Panc1 (cell line): Measurements from ENCODE around the gene SMOC2. TPM values are rescaled to one million over a fixed set of nuclear protein-coding genes. Genes with fewer than 3 reads are reported as not detected.

ENCODE experiments used
- ATAC-seq: fragments of 200-7000 bp; cut with Tn5 transposase; 2 replicates; pipeline ENCODE4 v1.9.1; 2020; ENCODE audit warnings: mild to moderate bottlenecking, moderate library complexity
- BruUV-seq: library from RNA; stranded (reverse); fragments of 400-500 nt; replicated peaks from 2 replicates; lab custom pipeline; 2021; lab: Mats Ljungman, UMichigan
- CTCF ChIA-PET: fragments of 300-600 bp; sonication (Branson Sonifier 250); formaldehyde crosslinking; loops from one replicate; lab custom pipeline; 2022; ENCODE audit warnings: antibody characterized with exemption; lab: Charles Lee
- POLR2A ChIA-PET: fragments of 300-600 bp; sonication (Branson Sonifier 250); formaldehyde crosslinking; loops from one replicate; lab custom pipeline; 2022; ENCODE audit warnings: antibody characterized with exemption; lab: Charles Lee
- DNase-seq: peaks from one replicate; pipeline ENCODE4 v3.0.0-alpha.2; 2010; ENCODE audit warnings: low read depth, low spot score
- H3K27ac ChIP-seq: 2 replicates; pipeline ENCODE4 v1.5.1; 2011; ENCODE audit warnings: mild to moderate bottlenecking, low read length, inconsistent platforms
- H3K27me3 ChIP-seq: fragments of 200-500 bp; sonication (Bioruptor generic); 2 replicates; pipeline ENCODE4 v1.6.0; 2014; ENCODE audit warnings: low read length, inconsistent platforms; ENCODE audit not compliant: control insufficient read depth, insufficient read depth
- H3K36me3 ChIP-seq: fragments of 200-500 bp; sonication (Bioruptor generic); 2 replicates; pipeline ENCODE4 v1.5.1; 2014; ENCODE audit warnings: inconsistent platforms, mild to moderate bottlenecking, low read length, moderate library complexity; ENCODE audit not compliant: control insufficient read depth, insufficient read depth
- H3K4me1 ChIP-seq: 2 replicates; pipeline ENCODE4 v1.5.1; 2011; ENCODE audit warnings: inconsistent platforms, mild to moderate bottlenecking, low read length, moderate library complexity; ENCODE audit not compliant: control insufficient read depth, insufficient read depth
- H3K4me3 ChIP-seq, 2 experiments: 2 replicates each; pipeline ENCODE4 v1.5.1; 2011 to 2012; ENCODE audit warnings: low read depth in 2 of 2, low read length in 2 of 2, mild to moderate bottlenecking in 2 of 2, inconsistent platforms in 1 of 2, moderate library complexity in 1 of 2
- H3K9me3 ChIP-seq: fragments of 200-500 bp; sonication (Bioruptor generic); 2 replicates; pipeline ENCODE4 v1.5.1; 2014; ENCODE audit warnings: low read depth, mild to moderate bottlenecking, inconsistent platforms, low read length, moderate library complexity; ENCODE audit not compliant: control insufficient read depth, insufficient read depth
- CTCF ChIP-seq: fragments of 450-650 bp; IDR thresholded peaks from 2 replicates; pipeline ENCODE4 v1.5.1; 2017; ENCODE audit warnings: mild to moderate bottlenecking
- POLR2AphosphoS5 ChIP-seq: IDR thresholded peaks from 2 replicates; pipeline ENCODE4 v1.6.1; 2012; ENCODE audit warnings: mild to moderate bottlenecking, low read depth, low read length, moderate library complexity
- REST ChIP-seq, 2 experiments: IDR thresholded peaks; 2 replicates each; pipeline ENCODE4 v1.6.1; 2011 to 2012; ENCODE audit warnings: low read depth in 2 of 2, control low read depth in 1 of 2, low read length in 1 of 2, mild to moderate bottlenecking in 1 of 2, moderate library complexity in 1 of 2; ENCODE audit not compliant: insufficient read depth in 1 of 2
- SIN3A ChIP-seq: IDR thresholded peaks from 2 replicates; pipeline ENCODE4 v1.6.1; 2012; ENCODE audit warnings: low read depth, mild to moderate bottlenecking, low read length, moderate library complexity, borderline replicate concordance; ENCODE audit not compliant: insufficient read depth
- TCF7L2 ChIP-seq: IDR thresholded peaks from 2 replicates; pipeline ENCODE4 v1.6.1; 2011; ENCODE audit warnings: mild to moderate bottlenecking, low read depth, low read length, inconsistent platforms
- in situ Hi-C: cut with HindIII; loops from 2 replicates; pipeline ENCODE4 v1.10.0; 2016; ENCODE audit warnings: low sequenced_read_pairs, low pct_unique_long_range_greater_than_20kb
- intact Hi-C: fragments of 100-400 bp; cut with micrococcal nuclease; formaldehyde crosslinking; loops from one replicate; pipeline ENCODE4 v1.10.0; 2022; ENCODE audit not compliant: unreplicated experiment
- total RNA-seq: library from RNA; stranded (reverse); gene quantifications from one replicate; pipeline ENCODE4 v1.2.1, GENCODE V29; 2021; ENCODE audit not compliant: unreplicated experiment

The SMOC2 gene
- total RNA-seq, 1 experiment from 2014 or later: 0.13 TPM

GRCh38 chr6:168507297-168507696 lies 66.3 kb downstream of the SMOC2 start:
- no peak for ATAC-seq
- no TSS peak for BruUV-seq
- TF ChIP-seq REST (IDR thresholded peaks at IDR 0.05; ENCODE audit: insufficient read depth in 1 of 2, low read depth in 2 of 2, low read length in 1 of 2): no peak
- no peak for TF ChIP-seq SIN3A
- TF ChIP-seq POLR2AphosphoS5: no peak
- TF ChIP-seq TCF7L2: no peak
- TF ChIP-seq CTCF: no peak
- CTCF ChIA-PET: no interaction called here
- POLR2A ChIA-PET: no interaction called here
- no peaks in the 10 kb centered on the region for H3K4me1 ChIP-seq
- intact Hi-C loops: no loop called here
- H3K27me3 ChIP-seq: peaks cover 47% of the 10 kb centered on the region
- H3K4me3 ChIP-seq: no peak overlapping the region
- in situ Hi-C loops: no loop called here
- H3K27ac ChIP-seq: no peak overlapping the region
- H3K9me3 ChIP-seq: no peaks in the 10 kb centered on the region
- no peaks in the 10 kb centered on the region for H3K36me3 ChIP-seq
- no peak for DNase-seq

GRCh38 chr6:168507730-168508129 lies 66.7 kb downstream of the SMOC2 start:
- Histone ChIP-seq H3K27ac (no peak overlapping the region), H3K9me3 (no peaks in the 10 kb centered on the region), H3K36me3 (no peaks in the 10 kb centered on the region), H3K27me3 (peaks cover 47% of the 10 kb centered on the region), H3K4me1 (no peaks in the 10 kb centered on the region), H3K4me3 (no peak overlapping the region)
- DNase-seq (no peak), ATAC-seq (no peak)
- intact Hi-C loops: no loop called here
- CTCF ChIA-PET: no interaction called here
- no peak for TF ChIP-seq TCF7L2
- POLR2A ChIA-PET: interaction anchor here (0.7 kb wide), 1 partner anchor 234 kb away, joined by 3 read pairs; no protein-coding TSS in a partner anchor
- BruUV-seq: no TSS peak
- in situ Hi-C loops: no loop called here

GRCh38 chr6:168508903-168509302 lies 67.9 kb downstream of the SMOC2 start:
- Histone ChIP-seq H3K4me3 (no peak overlapping the region), H3K9me3 (no peaks in the 10 kb centered on the region), H3K4me1 (no peaks in the 10 kb centered on the region), H3K27ac (no peak overlapping the region), H3K36me3 (no peaks in the 10 kb centered on the region), H3K27me3 (peaks cover 54% of the 10 kb centered on the region)
- ChIA-PET CTCF (no interaction called here), POLR2A (no interaction called here)
- in situ Hi-C loops (no loop called here), intact Hi-C loops (no loop called here)
- TF ChIP-seq TCF7L2 (no peak), POLR2AphosphoS5 (no peak), SIN3A (no peak), REST (IDR thresholded peaks at IDR 0.05; ENCODE audit: insufficient read depth in 1 of 2, low read depth in 2 of 2, low read length in 1 of 2) (no peak), CTCF (no peak)
- ATAC-seq (no peak), DNase-seq (no peak)
- no TSS peak for BruUV-seq
